Measurements from ENCODE around the gene PLXNA2. TPM values are rescaled to one million over a fixed set of nuclear protein-coding genes. Genes with fewer than 3 reads are reported as not detected.

Gene PLXNA2
- total and polyA plus RNA-seq, 2 donors (not counting 3 experiments of a cell fraction or from before 2014, with no cell fraction given), result 42.6 to 229 TPM

- dilution Hi-C loops (cut with MboI; ENCODE audit: extremely low pct_ligation_motif_present, low sequenced_read_pairs) (loop anchor here (25.0 kb wide), 1 partner anchor 89 kb away; the partner anchor contains the start of gene PLXNA2), intact Hi-C loops (cut with micrococcal nuclease) (loop anchor here (2.0 kb wide), 1 partner anchor 20 kb away; no protein-coding TSS in a partner anchor)
- Histone ChIP-seq H3K27me3 (ENCODE audit: control insufficient read depth in 2 of 2, insufficient read depth in 2 of 2, low read length in 2 of 2) (no peaks in the 10 kb centered on the region), H3K4me1 (ENCODE audit: control insufficient read depth, extremely low read depth, insufficient read depth, low read length) (peaks cover 12% of the 10 kb centered on the region), H3K9ac (replicated peaks; ENCODE audit: extremely low read depth, insufficient read depth, low read length) (no peak overlapping the region), H3K9me1 (replicated peaks; ENCODE audit: control insufficient read depth, extremely low read depth, insufficient read depth, low read length) (no peaks in the 10 kb centered on the region), H2AFZ (ENCODE audit: low read depth, low read length) (no peak overlapping the region), H3K4me3 (replicated peaks in 1 of 3; ENCODE audit: insufficient read depth in 1 of 3, low read depth in 1 of 3, low read length in 3 of 3) (no peak overlapping the region), H3K79me2 (ENCODE audit: control insufficient read depth, insufficient read depth, low read length) (peaks cover 97% of the 10 kb centered on the region), H3K9me3 (replicated peaks; ENCODE audit: control insufficient read depth, insufficient read depth, low read length) (no peaks in the 10 kb centered on the region), H3K27ac (ENCODE audit: insufficient read depth, low read depth, low read length) (no peak overlapping the region), H3K36me3 (ENCODE audit: control insufficient read depth in 2 of 2, extremely low read depth in 1 of 2, insufficient read depth in 2 of 2, low read length in 2 of 2) (peaks cover 5 to 10% of the 10 kb centered on the region in 2 experiments), H4K20me1 (replicated peaks; ENCODE audit: control insufficient read depth, extremely low read depth, insufficient read depth, low read length) (no peaks in the 10 kb centered on the region), H3K4me2 (ENCODE audit: insufficient read depth, low read length) (no peak overlapping the region)
- ChIA-PET POLR2A (no interaction called here), CTCF (interaction anchor here (0.9 to 4.2 kb wide), 2 partner anchors 36 to 90 kb away, joined by 3 to 26 read pairs; no protein-coding TSS in a partner anchor)
- TF ChIP-seq GATA2 (IDR thresholded peaks at IDR 0.05; ENCODE audit: insufficient read depth, insufficient read length, low read depth, low read length), result no peak
- TF ChIP-seq CTCF (IDR thresholded peaks at IDR 0.05; ENCODE audit: extremely low read depth in 1 of 2, insufficient read depth in 1 of 2, low read depth in 1 of 2, low read length in 2 of 2), result no peak
- no peak for TF ChIP-seq POLR2A (IDR thresholded peaks at IDR 0.05; ENCODE audit: low read depth, low read length)
- TF ChIP-seq EZH2 (IDR thresholded peaks at IDR 0.05; ENCODE audit: borderline replicate concordance, low read depth, low read length, severe bottlenecking), result no peak
- no peak for TF ChIP-seq JUN (IDR thresholded peaks at IDR 0.05; ENCODE audit: borderline replicate concordance, insufficient read depth, insufficient read length, low read depth)
- TF ChIP-seq, protein P1, sequence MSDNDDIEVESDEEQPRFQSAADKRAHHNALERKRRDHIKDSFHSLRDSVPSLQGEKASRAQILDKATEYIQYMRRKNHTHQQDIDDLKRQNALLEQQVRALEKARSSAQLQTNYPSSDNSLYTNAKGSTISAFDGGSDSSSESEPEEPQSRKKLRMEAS (IDR thresholded peaks at IDR 0.05; ENCODE audit: insufficient read depth, insufficient read length), result no peak
- no peak for TF ChIP-seq POLR2AphosphoS5 (IDR thresholded peaks at IDR 0.05; ENCODE audit: insufficient read depth, low read depth, low read length)
- TF ChIP-seq MYC (IDR thresholded peaks at IDR 0.05; ENCODE audit: low read depth, low read length), result no peak
- no peak for TF ChIP-seq FOS (IDR thresholded peaks at IDR 0.05; ENCODE audit: borderline replicate concordance, insufficient read depth, low read length)
- no TSS peak for BruUV-seq (replicated peaks)
- FAIRE-seq, result no peak
- DNase-seq (ENCODE audit: low read depth, low spot score), result no peak
Measured at GRCh38 chr1:208148380-208148779, 95.8 kb downstream of the PLXNA2 start.
